ENCODE results near the gene NKX2-2.
A peak's percentile ranks its signal among the peaks of the same experiment; 100 is the strongest.
"Not testable (repeated sequence)": the region's sequence is repeated elsewhere in the genome, so short reads cannot be mapped to it uniquely, and the experiment has no call there.

The NKX2-2 gene

GRCh38 chr20:21508230-21509078 lies 5.4 kb downstream of the NKX2-2 start:
- no peak for DNase-seq (ENCODE audit: low read depth)

- no peak for DNase-seq (ENCODE audit: low read depth)
These were observed 6.2 kb downstream of the NKX2-2 start for GRCh38 chr20:21507400-21508229.

GRCh38 chr20:21505810-21506530 lies 7.9 kb downstream of the NKX2-2 start:
- DNase-seq (ENCODE audit: low read depth) = peak; percentile 44

- peak; percentile 65 for DNase-seq (ENCODE audit: low read depth)
These were observed 8.6 kb downstream of the NKX2-2 start for GRCh38 chr20:21505161-21505809.

- no peak for DNase-seq (ENCODE audit: low read depth)
These were observed 9.5 kb downstream of the NKX2-2 start for GRCh38 chr20:21504323-21504722.

GRCh38 chr20:21503345-21503744 lies 10.5 kb downstream of the NKX2-2 start:
- no peak for DNase-seq (ENCODE audit: low read depth)

GRCh38 chr20:21501184-21501583 lies 12.7 kb downstream of the NKX2-2 start:
- DNase-seq (ENCODE audit: low read depth) = no peak

GRCh38 chr20:21500599-21500998 lies 13.3 kb downstream of the NKX2-2 start:
- DNase-seq (ENCODE audit: low read depth) = no peak

- DNase-seq (ENCODE audit: low read depth) = no peak
These were observed 14.2 kb downstream of the NKX2-2 start for GRCh38 chr20:21499641-21500040.

GRCh38 chr20:21498635-21499034 lies 15.2 kb downstream of the NKX2-2 start:
- no peak for DNase-seq (ENCODE audit: low read depth)

- no peak for DNase-seq (ENCODE audit: low read depth)
These were observed 15.7 kb downstream of the NKX2-2 start for GRCh38 chr20:21498195-21498594.

- no peak for DNase-seq (ENCODE audit: low read depth)
These were observed 17.4 kb downstream of the NKX2-2 start for GRCh38 chr20:21496452-21496851.

GRCh38 chr20:21493049-21493448 lies 20.8 kb downstream of the NKX2-2 start:
- no peak for DNase-seq (ENCODE audit: low read depth)

GRCh38 chr20:21490105-21490504 lies 23.8 kb downstream of the NKX2-2 start:
- no peak for DNase-seq (ENCODE audit: low read depth)

GRCh38 chr20:21480144-21480543 lies 33.7 kb downstream of the NKX2-2 start:
- not testable (repeated sequence) for DNase-seq (ENCODE audit: low read depth)

- DNase-seq (ENCODE audit: low read depth) = no peak
These were observed 48.1 kb downstream of the NKX2-2 start for GRCh38 chr20:21465799-21466198.

GRCh38 chr20:21464916-21465315 lies 48.9 kb downstream of the NKX2-2 start:
- no peak for DNase-seq (ENCODE audit: low read depth)
